Measurements from ENCODE around the gene PCDH1.

- TF ChIP-seq, protein P1, sequence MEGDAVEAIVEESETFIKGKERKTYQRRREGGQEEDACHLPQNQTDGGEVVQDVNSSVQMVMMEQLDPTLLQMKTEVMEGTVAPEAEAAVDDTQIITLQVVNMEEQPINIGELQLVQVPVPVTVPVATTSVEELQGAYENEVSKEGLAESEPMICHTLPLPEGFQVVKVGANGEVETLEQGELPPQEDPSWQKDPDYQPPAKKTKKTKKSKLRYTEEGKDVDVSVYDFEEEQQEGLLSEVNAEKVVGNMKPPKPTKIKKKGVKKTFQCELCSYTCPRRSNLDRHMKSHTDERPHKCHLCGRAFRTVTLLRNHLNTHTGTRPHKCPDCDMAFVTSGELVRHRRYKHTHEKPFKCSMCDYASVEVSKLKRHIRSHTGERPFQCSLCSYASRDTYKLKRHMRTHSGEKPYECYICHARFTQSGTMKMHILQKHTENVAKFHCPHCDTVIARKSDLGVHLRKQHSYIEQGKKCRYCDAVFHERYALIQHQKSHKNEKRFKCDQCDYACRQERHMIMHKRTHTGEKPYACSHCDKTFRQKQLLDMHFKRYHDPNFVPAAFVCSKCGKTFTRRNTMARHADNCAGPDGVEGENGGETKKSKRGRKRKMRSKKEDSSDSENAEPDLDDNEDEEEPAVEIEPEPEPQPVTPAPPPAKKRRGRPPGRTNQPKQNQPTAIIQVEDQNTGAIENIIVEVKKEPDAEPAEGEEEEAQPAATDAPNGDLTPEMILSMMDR (IDR thresholded peaks at IDR 0.05) = no peak
- no peak for TF ChIP-seq ZFX (IDR thresholded peaks at IDR 0.05; ENCODE audit: borderline replicate concordance)
Measured at GRCh38 chr5:141879941-141880738, 1.9 kb upstream of the PCDH1 start.

All from 22Rv1 (cell line).